ENCODE measurements around the gene DIRAS3.

DNA sequence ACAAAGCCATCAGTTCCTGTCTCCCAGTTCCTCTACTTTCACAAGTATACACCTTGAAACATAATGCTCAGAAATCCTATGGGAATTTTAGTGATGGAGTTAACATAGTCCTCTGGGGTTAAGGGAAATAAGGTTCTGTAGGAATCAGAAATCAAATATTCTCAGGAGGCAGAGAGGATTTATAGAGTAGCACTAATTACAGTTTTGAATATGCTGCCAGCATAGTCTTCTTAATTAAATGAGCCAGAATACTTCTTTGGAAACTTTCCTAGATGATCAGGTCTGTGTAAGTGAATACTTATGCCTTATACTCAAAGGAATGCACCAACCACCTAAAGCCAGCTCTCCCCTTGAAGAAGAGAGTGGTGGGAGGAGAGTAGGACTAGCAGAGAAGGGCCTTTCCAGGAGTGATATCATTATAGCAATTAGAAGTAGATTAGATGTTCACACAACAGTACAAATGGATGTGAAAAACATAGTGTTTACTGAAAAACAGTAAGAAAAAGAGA lies 31.4 kb upstream of the DIRAS3 start:
- TF ChIP-seq, protein P1, sequence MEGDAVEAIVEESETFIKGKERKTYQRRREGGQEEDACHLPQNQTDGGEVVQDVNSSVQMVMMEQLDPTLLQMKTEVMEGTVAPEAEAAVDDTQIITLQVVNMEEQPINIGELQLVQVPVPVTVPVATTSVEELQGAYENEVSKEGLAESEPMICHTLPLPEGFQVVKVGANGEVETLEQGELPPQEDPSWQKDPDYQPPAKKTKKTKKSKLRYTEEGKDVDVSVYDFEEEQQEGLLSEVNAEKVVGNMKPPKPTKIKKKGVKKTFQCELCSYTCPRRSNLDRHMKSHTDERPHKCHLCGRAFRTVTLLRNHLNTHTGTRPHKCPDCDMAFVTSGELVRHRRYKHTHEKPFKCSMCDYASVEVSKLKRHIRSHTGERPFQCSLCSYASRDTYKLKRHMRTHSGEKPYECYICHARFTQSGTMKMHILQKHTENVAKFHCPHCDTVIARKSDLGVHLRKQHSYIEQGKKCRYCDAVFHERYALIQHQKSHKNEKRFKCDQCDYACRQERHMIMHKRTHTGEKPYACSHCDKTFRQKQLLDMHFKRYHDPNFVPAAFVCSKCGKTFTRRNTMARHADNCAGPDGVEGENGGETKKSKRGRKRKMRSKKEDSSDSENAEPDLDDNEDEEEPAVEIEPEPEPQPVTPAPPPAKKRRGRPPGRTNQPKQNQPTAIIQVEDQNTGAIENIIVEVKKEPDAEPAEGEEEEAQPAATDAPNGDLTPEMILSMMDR (conservative IDR thresholded peaks at IDR 0.05 in 1 of 2, IDR thresholded peaks at IDR 0.05 in 1 of 2; ENCODE audit: low read depth in 1 of 2, low read length in 2 of 2) = no peak
- no peak for TF ChIP-seq EZH2 (IDR thresholded peaks at IDR 0.05; ENCODE audit: low read length, missing control alignments)

Data from fibroblast of lung (primary cell).